D721Med (cell line): Measurements from ENCODE around the gene CMBL.
"Not testable (repeated sequence)": the region's sequence is repeated elsewhere in the genome, so short reads cannot be mapped to it uniquely, and the experiment has no call there.

Source experiments
- DNase-seq: peaks from one replicate; pipeline ENCODE4 v3.0.0; 2011; ENCODE audit warnings: low spot score; ENCODE audit not compliant: insufficient read length
- FAIRE-seq: peaks from 2 replicates; lab custom pipeline; 2011; peaks lifted over from hg19 to GRCh38; lab: Jason Lieb, UNC
- TF ChIP-seq, protein P1 (sequence below): IDR thresholded peaks from 2 replicates; pipeline ENCODE4 v1.5.1; 2012; ENCODE audit warnings: mild to moderate bottlenecking, control low read depth; ENCODE audit not compliant: insufficient read depth; ENCODE audit errors: missing control alignments

CMBL gene

DNA sequence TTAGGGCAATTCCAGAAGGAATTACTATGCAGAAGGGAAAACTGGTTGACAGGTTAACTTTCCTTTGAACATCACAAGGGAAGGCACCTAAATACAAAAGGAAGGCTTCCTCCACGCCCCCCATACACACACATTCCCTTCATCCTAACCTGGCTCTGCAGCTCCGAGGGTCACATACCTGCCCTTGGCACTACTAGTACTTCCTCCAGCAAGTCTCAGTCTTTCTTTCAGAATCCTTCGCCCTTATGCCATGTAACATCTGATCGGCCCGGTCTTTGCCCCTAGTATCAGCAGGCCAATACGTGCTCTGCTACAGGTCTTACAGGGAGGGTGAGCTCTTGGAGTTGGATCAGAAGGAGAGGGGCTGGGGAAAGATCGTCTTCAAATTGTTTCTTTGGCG lies 44.2 kb upstream of the CMBL start:
- FAIRE-seq: no peak
- TF ChIP-seq, protein P1, sequence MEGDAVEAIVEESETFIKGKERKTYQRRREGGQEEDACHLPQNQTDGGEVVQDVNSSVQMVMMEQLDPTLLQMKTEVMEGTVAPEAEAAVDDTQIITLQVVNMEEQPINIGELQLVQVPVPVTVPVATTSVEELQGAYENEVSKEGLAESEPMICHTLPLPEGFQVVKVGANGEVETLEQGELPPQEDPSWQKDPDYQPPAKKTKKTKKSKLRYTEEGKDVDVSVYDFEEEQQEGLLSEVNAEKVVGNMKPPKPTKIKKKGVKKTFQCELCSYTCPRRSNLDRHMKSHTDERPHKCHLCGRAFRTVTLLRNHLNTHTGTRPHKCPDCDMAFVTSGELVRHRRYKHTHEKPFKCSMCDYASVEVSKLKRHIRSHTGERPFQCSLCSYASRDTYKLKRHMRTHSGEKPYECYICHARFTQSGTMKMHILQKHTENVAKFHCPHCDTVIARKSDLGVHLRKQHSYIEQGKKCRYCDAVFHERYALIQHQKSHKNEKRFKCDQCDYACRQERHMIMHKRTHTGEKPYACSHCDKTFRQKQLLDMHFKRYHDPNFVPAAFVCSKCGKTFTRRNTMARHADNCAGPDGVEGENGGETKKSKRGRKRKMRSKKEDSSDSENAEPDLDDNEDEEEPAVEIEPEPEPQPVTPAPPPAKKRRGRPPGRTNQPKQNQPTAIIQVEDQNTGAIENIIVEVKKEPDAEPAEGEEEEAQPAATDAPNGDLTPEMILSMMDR: no peak
- no peak for DNase-seq

DNA sequence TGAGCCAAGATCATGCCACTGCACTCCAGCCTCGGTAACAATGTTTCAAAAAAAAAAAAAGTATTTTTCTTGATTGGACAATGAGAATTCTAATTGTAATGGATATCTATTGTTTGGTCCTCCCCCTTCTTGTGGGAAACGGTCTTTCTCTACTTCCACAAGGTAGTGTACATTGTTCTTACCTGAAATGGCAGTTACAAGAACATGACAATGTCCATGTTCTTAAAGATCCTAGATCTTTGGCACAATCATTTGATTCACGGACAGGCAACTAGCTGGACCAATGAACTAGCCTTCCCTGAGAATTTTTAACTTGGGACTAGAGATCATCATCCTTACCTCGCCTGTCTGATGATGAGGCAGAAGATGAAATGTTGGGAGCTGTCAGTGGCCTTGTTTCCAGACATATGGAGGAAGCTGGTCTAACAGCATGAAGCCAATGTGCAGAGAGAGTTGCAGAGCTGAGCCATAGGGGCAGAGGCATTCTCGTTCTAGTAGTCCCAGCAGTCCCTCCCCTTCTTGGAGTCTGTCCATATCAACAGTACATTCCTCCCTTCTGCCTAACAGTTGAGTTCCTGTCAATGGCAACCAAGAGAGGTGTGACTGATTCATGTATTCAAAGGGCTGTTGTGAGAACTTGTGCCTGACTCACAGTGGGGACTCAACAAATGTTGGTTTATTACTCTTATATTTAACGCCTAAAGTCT lies 43.6 kb upstream of the CMBL start:
- peak; percentile 11 for FAIRE-seq
- TF ChIP-seq, protein P1: no peak
- DNase-seq: no peak

DNA sequence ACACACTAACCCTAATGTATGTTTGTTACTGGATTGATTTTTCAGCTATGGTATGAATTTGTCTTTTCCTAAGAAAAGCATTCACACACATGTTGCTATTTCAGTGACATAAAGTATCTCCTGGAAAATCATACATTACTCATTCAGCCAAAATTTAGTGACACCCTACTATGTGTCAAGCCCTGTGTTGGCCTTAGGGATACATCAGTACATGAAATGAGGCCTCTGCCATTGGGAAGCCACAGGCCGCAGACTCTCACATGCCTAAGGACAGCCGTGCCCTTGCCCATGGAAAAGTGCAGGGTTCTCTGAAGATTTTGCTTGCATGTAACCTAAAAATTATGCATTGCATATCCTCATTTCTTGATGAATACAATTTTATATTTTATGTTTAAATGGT lies 40.6 kb upstream of the CMBL start:
- TF ChIP-seq, protein P1: no peak
- DNase-seq: no peak
- FAIRE-seq: no peak

DNA sequence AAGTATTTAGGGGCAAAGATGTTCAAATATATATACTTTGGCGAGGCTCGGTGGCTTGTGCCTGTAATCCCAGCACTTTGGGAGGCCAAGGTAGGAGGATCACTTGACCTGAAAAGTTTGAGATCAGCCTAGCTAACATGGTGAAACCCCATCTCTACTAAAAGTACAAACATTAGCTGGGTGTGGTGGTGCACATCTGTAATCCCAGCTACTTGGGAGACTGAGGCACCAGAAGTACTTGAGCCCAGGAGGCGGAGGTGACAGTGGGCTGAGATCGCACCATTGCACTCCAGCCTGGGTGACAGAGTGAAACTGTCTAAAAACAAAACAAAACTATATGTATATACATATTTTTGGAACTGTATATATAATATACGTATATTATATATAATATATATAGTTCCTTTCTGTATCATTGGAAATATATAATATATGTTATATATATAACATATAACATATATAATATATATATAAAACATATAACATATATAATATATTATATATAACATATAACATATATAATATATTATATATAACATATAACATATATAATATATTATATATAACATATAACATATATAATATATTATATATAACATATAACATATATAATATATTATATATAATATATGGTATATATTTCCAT lies 36.9 kb upstream of the CMBL start:
- FAIRE-seq, DNase-seq: not testable (repeated sequence)

DNA sequence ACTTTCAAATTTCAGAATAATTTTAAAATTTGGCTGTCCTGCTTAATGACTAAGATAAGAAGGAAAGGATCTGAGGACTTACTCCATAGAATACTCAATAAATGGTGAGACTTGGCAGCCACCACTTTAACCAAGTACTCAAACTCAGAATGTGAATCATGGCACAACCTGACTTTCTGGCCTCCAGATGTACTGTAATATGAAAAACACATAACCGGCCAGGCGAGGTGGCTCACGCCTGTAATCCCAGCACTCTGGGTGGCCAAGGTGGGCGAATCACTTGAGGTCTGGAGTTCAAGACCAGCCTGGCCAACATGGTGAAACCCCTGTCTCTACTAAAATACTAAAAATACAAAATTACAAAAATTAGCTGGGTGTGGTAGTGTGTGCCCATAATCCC lies 35.8 kb upstream of the CMBL start:
- FAIRE-seq: no peak
- TF ChIP-seq, protein P1: no peak
- DNase-seq: no peak

DNA sequence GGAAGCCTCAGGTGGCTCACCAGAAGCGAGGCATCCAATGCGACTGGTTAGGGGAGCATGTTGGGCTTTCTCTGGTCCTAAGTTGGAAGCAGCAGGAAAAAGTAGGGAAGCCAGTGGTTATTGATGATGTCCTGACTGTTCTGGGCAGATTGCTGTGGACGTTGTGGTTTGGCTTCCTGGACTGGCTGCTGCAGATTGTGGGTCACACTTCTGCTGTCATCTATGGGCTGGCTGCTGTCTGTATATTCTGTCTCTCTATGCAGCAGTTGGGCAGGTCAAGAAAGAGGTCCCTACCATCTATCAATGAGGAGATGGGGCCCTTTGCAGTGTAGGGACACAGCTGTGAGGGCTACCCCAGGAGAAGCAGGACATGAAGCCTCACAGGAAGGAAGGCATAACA lies 32.3 kb upstream of the CMBL start:
- FAIRE-seq: no peak
- DNase-seq: no peak
- TF ChIP-seq, protein P1: no peak

DNA sequence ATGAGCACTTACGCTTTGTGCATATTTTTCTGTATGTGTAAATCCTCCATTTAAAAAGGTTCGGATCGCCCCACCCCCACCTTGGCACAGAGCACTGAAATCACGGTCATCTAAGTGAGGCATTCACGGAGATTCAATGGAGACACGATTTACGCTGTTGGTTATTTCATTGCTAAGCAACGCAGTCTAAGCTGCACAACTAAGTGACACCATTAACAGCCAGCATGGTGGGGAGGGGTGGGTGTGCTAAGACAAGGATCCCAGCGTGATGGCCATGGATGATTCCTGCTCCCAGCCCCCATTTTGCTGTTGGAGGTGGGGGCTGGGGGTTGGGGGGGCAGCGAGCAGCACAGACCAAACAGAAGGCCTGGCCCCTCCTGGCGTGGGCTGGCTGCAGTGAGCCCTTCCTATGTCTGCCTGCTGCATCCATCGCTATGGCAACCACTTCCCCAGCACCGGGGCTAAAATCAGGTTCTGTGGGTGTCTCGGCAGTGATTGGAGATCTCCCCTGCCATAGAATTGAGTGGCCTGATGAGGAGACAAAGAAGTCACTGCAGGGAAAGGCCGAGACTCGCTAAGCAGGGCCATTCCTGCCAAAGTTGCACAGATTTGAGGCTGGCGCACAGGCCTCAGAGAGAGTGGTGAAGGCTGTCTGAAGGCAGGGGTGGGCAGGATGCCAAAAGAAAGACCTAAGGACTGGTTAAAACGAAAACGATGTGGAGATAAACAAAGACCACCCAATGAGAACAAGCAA lies 31.5 kb upstream of the CMBL start:
- DNase-seq: no peak
- TF ChIP-seq, protein P1: no peak
- FAIRE-seq: no peak
